AML-193 (cell line): ENCODE data around the gene PRXL2B.
"Not testable (repeated sequence)": the region's sequence is repeated elsewhere in the genome, so short reads cannot be mapped to it uniquely, and the experiment has no call there.

Experiments used
- DNase-seq, 2 experiments: peaks; one replicate each; lab custom pipeline; 2025; lab: John Stamatoyannopoulos, UW

PRXL2B gene

GRCh38 chr1:2550309-2550861, 36.2 kb upstream of the PRXL2B start:
- DNase-seq, result not testable (repeated sequence)

- not testable (repeated sequence) for DNase-seq
Measured at GRCh38 chr1:2551544-2551943, 35.0 kb upstream of the PRXL2B start.

GRCh38 chr1:2552189-2552588, 34.4 kb upstream of the PRXL2B start:
- no peak for DNase-seq

GRCh38 chr1:2553076-2553475, 33.5 kb upstream of the PRXL2B start:
- DNase-seq, result not testable (repeated sequence)

GRCh38 chr1:2553871-2554620, 32.5 kb upstream of the PRXL2B start:
- no peak for DNase-seq

GRCh38 chr1:2554621-2555387, 31.8 kb upstream of the PRXL2B start:
- peak; percentile 4 to 16 for DNase-seq

GRCh38 chr1:2555634-2556276, 30.8 kb upstream of the PRXL2B start:
- DNase-seq, result peak; percentile 66 to 75

- DNase-seq, result peak; percentile 47 to 63
Measured at GRCh38 chr1:2556277-2556677, 30.3 kb upstream of the PRXL2B start, which contains the start of gene TNFRSF14. Gene TNFRSF14 (plus strand): TSS chr1:2556371. CDS start chr1:2556665, 294 bp downstream.

GRCh38 chr1:2556678-2557481, 29.7 kb upstream of the PRXL2B start:
- no peak for DNase-seq

GRCh38 chr1:2557482-2558400, 28.8 kb upstream of the PRXL2B start:
- no peak for DNase-seq

- no peak for DNase-seq
Measured at GRCh38 chr1:2558420-2558819, 28.2 kb upstream of the PRXL2B start.

- DNase-seq, result no peak
Measured at GRCh38 chr1:2558861-2559260, 27.7 kb upstream of the PRXL2B start.

- no peak for DNase-seq
Measured at GRCh38 chr1:2559509-2560298, 26.9 kb upstream of the PRXL2B start.

GRCh38 chr1:2560299-2561073, 26.1 kb upstream of the PRXL2B start:
- no peak for DNase-seq

GRCh38 chr1:2561446-2561845, 25.1 kb upstream of the PRXL2B start:
- no peak for DNase-seq

GRCh38 chr1:2561898-2562895, 24.4 kb upstream of the PRXL2B start:
- no peak for DNase-seq

GRCh38 chr1:2563205-2563604, 23.4 kb upstream of the PRXL2B start:
- DNase-seq, result no peak
